Mononuclear cell (primary cell): ENCODE measurements around the gene TSN. TPM values are rescaled to one million over a fixed set of nuclear protein-coding genes. Genes with fewer than 3 reads are reported as not detected.

Experiments
- H3K27me3 ChIP-seq: 2 replicates; pipeline ENCODE4 v1.6.0; 2011; ENCODE audit warnings: low read length, control low read depth; ENCODE audit not compliant: insufficient read depth
- H3K4me1 ChIP-seq: 2 replicates; pipeline ENCODE4 v1.5.1; 2011; ENCODE audit warnings: mild to moderate bottlenecking, low read length, control low read depth; ENCODE audit not compliant: insufficient read depth
- H3K4me3 ChIP-seq: 2 replicates; pipeline ENCODE4 v1.5.1; 2011; ENCODE audit warnings: mild to moderate bottlenecking, low read length, moderate library complexity
- H3K9me3 ChIP-seq: 2 replicates; pipeline ENCODE4 v1.5.1; 2011; ENCODE audit warnings: low read depth, mild to moderate bottlenecking, control low read depth, low read length
- total RNA-seq: library from RNA; depleted of rRNA; stranded (reverse); fragments of >200 nt; gene quantifications from one replicate; pipeline ENCODE4 v1.2.3, GENCODE V29; 2012

Gene TSN
- total RNA-seq, 1 donor, result 58.1 TPM

DNA sequence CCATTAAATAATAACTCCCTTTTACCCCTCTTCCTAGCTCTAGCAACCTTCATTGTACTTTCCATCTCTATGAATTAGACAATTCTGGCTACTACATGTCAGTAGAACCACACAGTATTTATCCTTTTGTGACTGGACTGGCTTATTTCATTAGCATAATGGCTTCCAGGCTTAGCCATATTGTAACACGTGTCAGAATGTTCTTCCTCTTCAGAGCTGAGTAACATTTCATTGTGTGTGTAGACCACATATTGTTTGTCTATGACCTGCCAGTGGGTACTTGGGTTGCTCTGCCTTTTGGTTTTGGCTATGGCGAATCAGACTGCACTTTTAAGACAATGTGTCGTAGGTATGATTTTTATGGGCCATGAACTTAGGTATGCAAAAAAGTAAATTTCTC, 20.9 kb downstream of the TSN start:
- no peaks in the 10 kb centered on the region for H3K27me3 ChIP-seq
- H3K4me1 ChIP-seq, result no peaks in the 10 kb centered on the region
- H3K4me3 ChIP-seq, result no peak overlapping the region
- H3K9me3 ChIP-seq, result no peaks in the 10 kb centered on the region

DNA sequence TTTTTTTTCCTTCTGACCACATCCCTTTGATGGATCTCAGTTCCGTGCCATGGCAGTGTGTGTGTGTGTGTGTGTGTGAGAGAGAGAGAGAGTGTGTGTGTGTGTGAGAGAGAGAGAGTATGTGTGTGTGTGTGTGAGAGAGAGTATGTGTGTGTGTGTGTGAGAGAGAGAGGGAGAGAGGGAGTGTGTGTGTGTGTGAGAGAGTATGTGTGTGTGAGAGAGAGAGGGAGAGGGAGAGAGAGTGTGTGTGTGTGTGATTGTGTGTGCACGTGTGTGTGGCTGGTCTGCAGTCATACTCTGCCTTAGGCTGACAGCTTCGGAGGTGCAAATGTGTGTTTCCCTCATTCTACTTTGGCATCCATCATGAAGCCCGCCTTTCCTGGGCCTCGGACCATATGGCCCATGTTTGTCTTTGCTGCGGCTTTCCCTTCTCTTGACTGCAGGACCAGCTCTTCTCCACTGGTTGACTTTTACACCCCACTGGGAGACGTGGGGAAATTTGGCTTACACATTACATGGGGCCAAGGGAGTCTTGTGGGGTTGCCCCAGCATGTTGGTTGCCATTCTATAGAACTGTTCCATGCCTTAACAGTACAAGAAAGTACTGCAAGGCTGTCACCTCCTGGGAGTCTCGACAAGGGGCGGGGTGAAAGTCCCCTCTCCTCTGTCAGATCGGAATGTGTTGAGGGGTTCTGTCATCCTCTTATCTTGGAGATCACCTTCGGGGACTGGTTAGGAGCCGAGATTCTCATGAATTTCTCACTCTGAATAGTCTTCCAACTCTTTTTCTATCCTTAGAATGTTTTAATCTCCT, 21.6 kb downstream of the TSN start:
- no peaks in the 10 kb centered on the region for H3K4me1 ChIP-seq
- H3K4me3 ChIP-seq, result no peak overlapping the region
- H3K9me3 ChIP-seq, result no peaks in the 10 kb centered on the region

DNA sequence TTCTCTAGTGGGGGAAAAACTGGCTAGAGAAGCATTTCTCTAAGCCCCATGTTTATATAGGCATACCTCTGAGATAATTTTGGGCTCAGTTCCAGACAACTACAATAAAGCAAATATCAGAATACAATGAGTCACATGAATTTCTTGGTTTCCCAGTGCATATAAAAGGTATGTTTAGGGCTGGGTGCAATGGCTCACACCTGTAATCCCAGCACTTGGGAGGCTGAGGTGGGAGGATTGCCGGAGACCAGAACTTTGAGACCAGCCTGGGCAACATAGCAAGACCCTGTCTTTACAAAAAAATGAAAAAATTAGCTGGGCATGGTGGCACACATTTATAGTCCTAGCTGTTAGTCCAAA, 22.2 kb downstream of the TSN start:
- Histone ChIP-seq H3K4me3 (no peak overlapping the region), H3K4me1 (no peaks in the 10 kb centered on the region), H3K27me3 (no peaks in the 10 kb centered on the region), H3K9me3 (no peaks in the 10 kb centered on the region)

More for the DNA sequence above, 21.6 kb downstream of the TSN start:
- no peaks in the 10 kb centered on the region for H3K27me3 ChIP-seq

DNA sequence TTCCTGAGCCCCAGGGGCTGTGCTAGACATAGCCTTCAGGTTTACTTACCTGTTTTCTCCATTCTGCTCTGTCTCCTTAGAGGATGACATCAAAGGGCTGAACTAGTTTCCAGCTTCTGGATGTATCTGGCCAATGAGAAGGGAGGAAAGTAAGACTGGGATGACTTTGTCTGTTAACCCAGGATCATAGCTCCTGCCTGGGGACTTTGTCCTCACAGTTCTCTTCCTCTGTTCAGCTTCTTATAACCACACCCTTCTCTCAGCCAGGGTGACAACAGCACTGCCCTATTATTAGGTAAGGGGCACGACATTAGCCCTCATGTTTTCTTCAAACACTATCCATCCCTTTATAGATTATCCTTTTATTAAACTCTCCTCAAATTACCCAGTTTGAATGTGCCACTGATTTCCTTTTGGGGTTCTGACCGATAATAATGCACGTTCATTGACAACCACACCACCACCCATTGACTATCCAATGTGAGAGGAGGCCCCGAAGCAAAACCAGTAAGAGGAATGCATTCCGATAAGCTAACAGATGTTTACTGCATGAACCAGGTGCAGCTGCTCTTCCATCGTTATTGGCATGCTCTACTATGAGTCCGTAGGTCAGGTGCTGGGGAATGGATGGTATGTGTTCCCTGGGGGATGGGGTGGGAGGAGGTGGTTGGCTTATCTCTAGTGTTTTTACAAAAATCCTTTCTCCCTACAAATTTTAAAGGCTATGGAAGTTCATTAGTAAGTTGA, 23.5 kb downstream of the TSN start:
- Histone ChIP-seq H3K4me1 (no peaks in the 10 kb centered on the region), H3K9me3 (no peaks in the 10 kb centered on the region), H3K27me3 (no peaks in the 10 kb centered on the region), H3K4me3 (no peak overlapping the region)

DNA sequence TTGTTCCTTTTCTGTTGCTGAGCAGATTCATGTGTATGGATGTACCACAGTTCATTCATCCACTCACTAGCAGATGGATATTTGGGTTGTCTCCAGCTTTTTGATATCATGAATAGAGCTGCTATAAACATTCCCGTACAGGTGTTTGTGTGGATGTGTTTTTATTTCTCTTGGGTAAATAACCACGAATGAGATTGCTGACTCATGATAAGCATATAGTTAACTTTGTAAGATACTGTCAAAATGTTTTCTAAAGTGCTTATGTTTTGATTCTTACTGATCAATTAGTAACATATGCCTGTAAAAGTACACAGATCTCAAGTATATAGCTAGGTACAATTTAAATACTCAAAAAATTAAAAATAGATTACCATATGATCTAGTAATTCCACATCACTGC, 27.7 kb downstream of the TSN start:
- Histone ChIP-seq H3K27me3 (no peaks in the 10 kb centered on the region), H3K4me3 (no peak overlapping the region), H3K9me3 (no peaks in the 10 kb centered on the region), H3K4me1 (no peaks in the 10 kb centered on the region)

DNA sequence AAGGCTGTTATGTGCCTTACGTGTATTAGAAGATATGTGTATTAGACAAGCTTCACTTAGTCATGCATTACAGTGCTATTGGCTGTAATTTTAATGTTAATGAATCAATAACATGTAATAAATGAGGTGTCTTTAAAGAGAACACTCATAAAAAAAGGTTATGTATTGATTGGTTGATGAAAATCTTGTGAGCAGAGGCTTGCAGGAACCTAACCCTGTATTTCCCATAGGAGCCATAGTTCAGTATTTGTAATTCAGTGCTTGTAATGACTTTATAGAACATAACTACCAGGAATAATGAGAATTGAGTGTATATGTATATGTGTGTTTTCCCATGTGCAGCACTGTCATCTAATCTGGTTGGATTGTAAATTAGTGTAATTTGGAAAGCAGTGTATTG, 33.2 kb downstream of the TSN start:
- H3K9me3 ChIP-seq, result no peaks in the 10 kb centered on the region
- H3K4me1 ChIP-seq, result no peaks in the 10 kb centered on the region
- no peak overlapping the region for H3K4me3 ChIP-seq
- no peaks in the 10 kb centered on the region for H3K27me3 ChIP-seq

DNA sequence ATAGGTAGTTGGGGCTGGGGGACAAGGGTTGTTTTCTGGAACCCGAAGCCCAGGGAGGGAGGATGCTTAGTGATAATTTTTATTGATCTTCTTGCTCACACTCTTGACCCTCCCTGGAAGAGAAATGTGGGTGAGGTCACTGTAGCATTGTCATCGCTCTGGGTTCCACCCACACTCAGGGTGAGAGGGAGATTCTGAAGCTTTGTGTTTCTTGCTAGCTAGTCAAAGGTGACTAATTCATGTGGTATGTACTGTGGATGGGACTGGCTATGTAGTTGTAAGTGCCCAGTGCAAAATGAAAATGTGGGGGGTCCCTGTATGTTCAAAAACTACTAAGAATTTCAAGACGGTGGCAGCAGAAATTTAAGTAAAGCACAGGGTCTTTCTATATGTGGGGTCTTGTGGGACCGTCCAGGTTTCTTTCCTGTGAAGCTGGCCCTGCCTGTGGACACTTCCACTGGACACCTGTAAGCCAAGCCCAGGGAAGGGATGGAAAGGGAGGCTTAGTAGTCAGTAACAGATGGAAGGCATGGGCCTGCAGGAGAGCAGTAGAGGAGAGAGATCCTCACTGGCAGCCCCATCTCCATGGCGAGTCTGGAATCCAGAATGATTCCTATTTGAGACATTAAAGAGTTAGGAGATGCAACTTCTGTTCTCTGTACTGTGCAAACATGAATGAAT, 35.0 kb downstream of the TSN start:
- Histone ChIP-seq H3K4me3 (no peak overlapping the region), H3K4me1 (no peaks in the 10 kb centered on the region), H3K9me3 (no peaks in the 10 kb centered on the region), H3K27me3 (no peaks in the 10 kb centered on the region)

DNA sequence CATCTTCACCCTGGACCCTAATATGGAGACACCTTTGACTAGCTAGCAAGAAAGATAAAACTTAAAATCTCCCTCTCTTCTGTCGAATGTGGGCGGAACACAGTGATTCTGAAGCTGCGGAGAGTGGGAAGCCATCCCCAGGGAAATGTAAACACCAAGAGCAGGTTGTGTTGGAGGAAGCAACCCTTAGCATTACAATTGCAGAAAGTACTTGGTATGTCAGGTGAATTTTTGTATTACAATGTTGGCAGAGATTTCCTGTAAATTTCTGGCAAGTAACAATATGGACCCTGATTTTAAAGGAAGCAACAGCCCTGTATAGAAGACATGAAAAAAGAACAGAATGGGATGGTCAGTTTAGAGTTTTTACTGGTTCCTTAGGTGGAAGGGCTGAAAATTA, 35.8 kb downstream of the TSN start:
- Histone ChIP-seq H3K27me3 (no peaks in the 10 kb centered on the region), H3K4me1 (no peaks in the 10 kb centered on the region), H3K4me3 (no peak overlapping the region), H3K9me3 (no peaks in the 10 kb centered on the region)

DNA sequence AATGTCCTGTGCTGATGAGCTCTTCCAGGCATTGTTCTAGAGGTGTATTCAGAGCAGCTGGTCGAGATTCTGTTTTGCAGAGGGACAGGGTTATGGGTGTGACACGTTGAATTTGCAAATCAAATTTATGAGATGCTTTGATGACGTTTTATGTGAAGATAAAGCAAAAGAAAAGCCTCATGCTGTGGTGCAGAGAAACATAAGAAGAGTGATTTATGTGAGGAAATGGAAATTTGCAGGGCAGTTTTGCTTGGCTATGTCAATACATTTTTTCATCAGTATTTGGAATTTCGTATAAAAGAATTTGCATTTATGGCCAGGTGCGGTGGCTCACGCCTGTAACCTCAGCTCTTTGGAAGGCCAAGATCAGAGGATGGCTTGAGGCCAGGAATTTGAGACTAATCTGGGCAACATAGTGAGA, 36.4 kb downstream of the TSN start:
- H3K9me3 ChIP-seq, result no peaks in the 10 kb centered on the region
- H3K4me3 ChIP-seq, result no peak overlapping the region
- no peaks in the 10 kb centered on the region for H3K4me1 ChIP-seq
- H3K27me3 ChIP-seq, result no peaks in the 10 kb centered on the region

DNA sequence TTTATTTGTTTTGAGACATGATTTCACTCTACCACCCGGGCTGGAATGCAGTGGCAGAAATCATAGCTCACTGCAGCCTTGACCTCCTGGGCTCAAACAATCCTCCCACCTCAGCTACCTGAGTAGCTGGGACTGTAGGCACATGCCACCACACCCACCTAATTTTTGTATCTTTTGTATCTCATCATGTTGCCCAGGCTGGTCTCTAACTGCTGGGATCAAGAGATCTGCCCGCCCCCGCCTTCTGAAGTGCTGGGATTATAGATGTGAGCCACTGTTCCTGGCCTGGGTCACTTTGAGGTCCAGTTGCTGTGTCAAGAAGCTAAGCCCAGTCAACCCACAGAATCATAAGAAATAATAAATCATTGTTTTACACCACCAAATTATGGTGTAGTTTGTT, 38.4 kb downstream of the TSN start:
- Histone ChIP-seq H3K4me1 (no peaks in the 10 kb centered on the region), H3K9me3 (no peaks in the 10 kb centered on the region), H3K27me3 (no peaks in the 10 kb centered on the region), H3K4me3 (no peak overlapping the region)

DNA sequence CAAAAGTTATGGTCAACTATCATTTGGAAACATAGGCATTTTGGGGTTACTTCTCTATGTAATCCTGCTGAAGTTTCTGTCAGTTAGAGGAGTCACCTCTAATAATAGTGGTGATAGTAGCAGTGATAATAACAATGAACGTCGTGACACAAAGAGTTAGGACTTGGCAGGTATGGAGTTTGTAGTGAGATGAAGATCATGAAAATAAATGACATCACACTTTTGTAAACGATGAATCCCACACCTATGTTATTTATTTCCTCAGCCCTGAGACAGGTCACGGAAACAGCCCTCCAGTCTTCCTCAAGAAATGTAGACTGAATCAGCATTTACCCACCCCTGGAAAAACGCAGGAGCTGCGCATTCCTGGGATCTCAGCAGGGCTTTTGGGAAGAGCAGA, 38.8 kb downstream of the TSN start:
- Histone ChIP-seq H3K4me1 (no peaks in the 10 kb centered on the region), H3K27me3 (no peaks in the 10 kb centered on the region), H3K9me3 (no peaks in the 10 kb centered on the region), H3K4me3 (no peak overlapping the region)

DNA sequence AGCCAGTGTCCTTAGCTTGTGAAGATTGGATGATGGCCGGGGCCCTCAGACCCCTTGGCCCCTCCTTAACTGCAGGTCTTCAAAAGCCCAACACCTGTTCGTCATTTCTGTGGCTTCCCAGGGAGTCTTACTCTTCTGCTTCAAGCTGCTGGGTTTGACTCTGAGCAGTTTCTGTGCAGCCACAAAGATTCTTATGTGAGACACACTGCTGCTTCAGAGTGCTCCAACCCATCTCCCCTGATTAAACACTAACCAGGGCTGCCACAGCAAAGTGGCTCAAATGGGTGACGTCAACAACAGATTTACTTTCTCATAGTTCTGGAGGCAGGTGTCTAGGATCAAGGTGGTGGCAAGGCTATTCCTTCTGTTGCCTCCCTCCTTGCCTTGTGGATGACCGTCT, 40.8 kb downstream of the TSN start:
- no peaks in the 10 kb centered on the region for H3K27me3 ChIP-seq
- no peak overlapping the region for H3K4me3 ChIP-seq

DNA sequence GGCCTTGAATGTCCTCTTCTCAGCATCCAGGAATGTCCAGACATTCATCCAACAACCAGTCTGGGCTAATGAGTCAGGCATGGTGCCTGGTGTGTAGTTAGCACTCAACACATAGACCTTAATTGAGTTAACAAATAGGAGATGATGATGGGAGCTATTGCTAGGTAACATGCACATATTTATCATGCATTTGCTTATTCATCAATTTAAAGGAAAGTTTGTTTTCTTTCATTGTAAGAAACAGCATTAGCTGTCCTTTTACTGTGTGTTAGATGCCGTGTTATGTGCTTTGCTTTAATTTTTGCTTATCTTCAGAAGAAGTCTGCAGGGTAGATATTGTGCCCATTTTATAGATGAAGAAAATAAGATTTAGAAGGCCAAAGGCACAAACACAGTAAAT, 43.2 kb downstream of the TSN start:
- no peaks in the 10 kb centered on the region for H3K27me3 ChIP-seq
- H3K4me1 ChIP-seq, result peaks cover 2% of the 10 kb centered on the region
- H3K4me3 ChIP-seq, result no peak overlapping the region
- peaks cover 9% of the 10 kb centered on the region for H3K9me3 ChIP-seq

More for the DNA sequence above, 40.8 kb downstream of the TSN start:
- Histone ChIP-seq H3K4me1 (no peaks in the 10 kb centered on the region), H3K9me3 (no peaks in the 10 kb centered on the region)

DNA sequence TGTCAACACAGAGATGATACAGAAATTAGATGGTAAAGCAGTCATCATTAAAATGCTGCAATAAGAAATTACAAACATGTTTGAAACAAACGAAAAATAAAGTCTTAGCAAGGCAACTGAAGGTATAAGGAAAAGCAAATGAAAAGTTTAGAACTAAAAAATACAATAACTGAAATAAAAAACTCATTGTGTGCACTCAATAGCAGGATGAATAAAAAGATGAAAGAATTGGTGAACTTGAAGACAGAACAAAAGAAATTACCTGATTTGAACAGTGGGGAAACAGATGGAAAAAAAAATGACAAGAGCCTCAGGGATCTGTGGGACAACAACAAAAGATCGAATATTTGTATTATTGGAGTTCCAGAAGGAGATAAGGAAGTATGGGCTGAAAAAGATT, 46.5 kb downstream of the TSN start:
- Histone ChIP-seq H3K9me3 (peaks cover 9% of the 10 kb centered on the region), H3K27me3 (no peaks in the 10 kb centered on the region), H3K4me3 (no peak overlapping the region), H3K4me1 (peaks cover 9% of the 10 kb centered on the region)

DNA sequence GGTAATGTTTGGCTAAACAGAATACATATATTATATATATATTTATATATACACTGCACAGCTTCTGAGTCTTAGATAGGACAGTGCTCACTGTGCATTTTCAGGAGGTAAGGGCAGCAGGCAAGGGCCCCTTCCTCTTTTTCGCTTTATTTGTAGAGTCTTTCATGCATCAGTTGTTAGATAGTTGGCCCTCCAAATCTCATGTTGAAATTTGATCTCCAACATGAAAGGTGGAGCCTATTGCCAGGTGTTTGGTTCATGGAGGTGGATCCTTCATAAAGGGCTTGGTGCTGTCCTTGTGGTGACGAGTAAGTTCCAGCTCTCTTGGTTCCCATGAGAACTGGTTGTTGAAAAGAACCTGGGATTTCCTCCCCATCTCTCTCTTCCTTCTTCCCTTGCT, 48.1 kb downstream of the TSN start:
- Histone ChIP-seq H3K9me3 (peaks cover 9% of the 10 kb centered on the region), H3K4me3 (no peak overlapping the region), H3K27me3 (no peaks in the 10 kb centered on the region), H3K4me1 (peaks cover 9% of the 10 kb centered on the region)
